K562 (cell line): Measurements from ENCODE around the gene C17orf114.

Experiments used
- ATAC-seq: fragments of 200-7000 bp; cut with Tn5 transposase; 3 replicates; pipeline ENCODE4 v1.9.1; 2020; ENCODE audit warnings: moderate library complexity
- BruUV-seq: library from RNA; stranded (reverse); fragments of 400-500 nt; replicated peaks from 2 replicates; lab custom pipeline; 2021; lab: Mats Ljungman, UMichigan
- CTCF ChIA-PET: fragments of 300-600 bp; formaldehyde crosslinking; extraction: SDS; loops from one replicate; lab custom pipeline; 2021; ENCODE audit warnings: low intra/inter-chr PET ratio; lab: Yijun Ruan, JAX
- POLR2A ChIA-PET: fragments of 300-600, 350-650 bp; sonication (Branson Sonifier 250); formaldehyde crosslinking; extraction: SDS; loops from one replicate; lab custom pipeline; 2021; ENCODE audit warnings: antibody characterized with exemption, inconsistent platforms; lab: Yijun Ruan, JAX
- DNase-seq, 4 experiments: peaks; one replicate each; pipeline versions ENCODE4 v3.0.0 to v3.0.0-alpha.2; 2011 to 2018; ENCODE audit warnings: low spot score in 3 of 4, mixed read lengths in 3 of 4; ENCODE audit errors: extremely low read depth in 1 of 4
- FAIRE-seq: peaks from 2 replicates; lab custom pipeline; 2011; peaks lifted over from hg19 to GRCh38; lab: Jason Lieb, UNC
- H2AFZ ChIP-seq: 2 replicates; pipeline ENCODE4 v1.6.0; 2011; ENCODE audit warnings: low read depth, low read length, control low read depth, inconsistent platforms
- H3K27ac ChIP-seq: fragments of 200-600 bp; 3 replicates; pipeline ENCODE4 v1.8.0; 2011; ENCODE audit warnings: low read depth, mild to moderate bottlenecking, control low read depth, inconsistent platforms, low read length, moderate library complexity, mixed read lengths; ENCODE audit errors: extremely low read depth
- H3K27me3 ChIP-seq, 2 experiments: fragments of 300-600 bp in 1 of 2; 2 replicates in 1 of 2; 3 replicates in 1 of 2; pipeline versions ENCODE4 v1.6.0 to v1.8.0; 2011; ENCODE audit warnings: inconsistent platforms in 2 of 2, low read length in 2 of 2, mild to moderate bottlenecking in 1 of 2, mixed read lengths in 1 of 2, moderate library complexity in 1 of 2; ENCODE audit not compliant: control insufficient read depth in 2 of 2, insufficient read depth in 2 of 2
- H3K36me3 ChIP-seq: fragments of 300-600 bp; 3 replicates; pipeline ENCODE4 v1.8.0; 2011; ENCODE audit warnings: mild to moderate bottlenecking, low read length, inconsistent platforms; ENCODE audit not compliant: control insufficient read depth, insufficient read depth
- H3K4me1 ChIP-seq, 2 experiments: fragments of 200-600 bp in 1 of 2; replicated peaks in 1 of 2; 2 replicates in 1 of 2; 3 replicates in 1 of 2; pipeline versions ENCODE4 v1.5.1 to v1.8.0; 2011; ENCODE audit warnings: inconsistent platforms in 2 of 2, low read length in 2 of 2, mild to moderate bottlenecking in 1 of 2, mixed read lengths in 1 of 2, moderate library complexity in 1 of 2; ENCODE audit not compliant: control insufficient read depth in 2 of 2, insufficient read depth in 2 of 2
- H3K4me2 ChIP-seq: 2 replicates; pipeline ENCODE4 v1.6.1; 2011; ENCODE audit warnings: low read length, control low read depth, inconsistent platforms, mixed read lengths; ENCODE audit not compliant: insufficient read depth
- H3K4me3 ChIP-seq: fragments of 200-600 bp; sonication (generic), shearing (Covaris generic); 2 replicates; pipeline ENCODE4 v1.5.1; 2016; ENCODE audit warnings: control low read depth, inconsistent platforms
- H3K79me2 ChIP-seq: fragments of 200-600 bp; 3 replicates; pipeline ENCODE4 v1.8.0; 2011; ENCODE audit warnings: low read length, inconsistent platforms; ENCODE audit not compliant: control insufficient read depth, insufficient read depth
- H3K9ac ChIP-seq, 2 experiments: 2 replicates each; pipeline versions ENCODE4 v1.6.0 to v1.6.1; 2011; ENCODE audit warnings: low read depth in 2 of 2, low read length in 2 of 2, control low read depth in 1 of 2, inconsistent platforms in 1 of 2, mild to moderate bottlenecking in 1 of 2, mixed read lengths in 1 of 2; ENCODE audit not compliant: insufficient read depth in 1 of 2
- H3K9me1 ChIP-seq: one replicate; pipeline ENCODE4 v1.6.0; 2011; ENCODE audit warnings: inconsistent platforms, mild to moderate bottlenecking, low read length, moderate library complexity; ENCODE audit not compliant: control insufficient read depth, insufficient read depth
- H3K9me3 ChIP-seq: replicated peaks from 2 replicates; pipeline ENCODE4 v1.5.1; 2011; ENCODE audit warnings: low read depth, low read length, inconsistent platforms; ENCODE audit not compliant: control insufficient read depth, insufficient read depth
- H4K20me1 ChIP-seq: replicated peaks from 2 replicates; pipeline ENCODE4 v1.6.1; 2011; ENCODE audit warnings: low read length, inconsistent platforms, mixed read lengths; ENCODE audit not compliant: control insufficient read depth, insufficient read depth
- BRCA1 ChIP-seq, 2 experiments: fragments of 450-650 bp in 1 of 2; sonication (generic) in 1 of 2; formaldehyde crosslinking in 1 of 2; IDR thresholded peaks; 2 replicates each; pipeline versions ENCODE4 v1.5.0 to v1.6.1; 2017 to 2020; ENCODE audit warnings: mild to moderate bottlenecking in 1 of 2, missing genetic modification reagents in 1 of 2
- BRF2 ChIP-seq: IDR thresholded peaks from 3 replicates; pipeline ENCODE4 v1.6.1; 2011; ENCODE audit warnings: borderline replicate concordance, mild to moderate bottlenecking; ENCODE audit not compliant: insufficient read length, insufficient read depth
- CSDE1 ChIP-seq, 2 experiments: fragments of 450-650 bp; IDR thresholded peaks; 2 replicates each; pipeline ENCODE4 v1.6.1; 2016; ENCODE audit warnings: mild to moderate bottlenecking in 1 of 2
- ELF1 ChIP-seq: fragments of 200-800 bp; sonication (Bioruptor generic); IDR thresholded peaks from 2 replicates; pipeline ENCODE4 v1.6.1; 2016; ENCODE audit warnings: missing genetic modification characterization, missing compliant biosample characterization
- EP300 ChIP-seq: IDR thresholded peaks from 2 replicates; pipeline ENCODE4 v1.6.1; 2012; ENCODE audit warnings: low read length, improper control_type of control experiment
- NFIX ChIP-seq: fragments of 250-450 bp; sonication (Bioruptor Pico); IDR thresholded peaks from 2 replicates; pipeline ENCODE4 v1.4.0; 2020; ENCODE audit warnings: low read depth, mild to moderate bottlenecking, moderate library complexity
- RBM14 ChIP-seq: fragments of 200-400 bp; formaldehyde crosslinking; IDR thresholded peaks from 2 replicates; pipeline ENCODE4 v1.6.1; 2018; ENCODE audit warnings: low read depth, mild to moderate bottlenecking, low read length, moderate library complexity, borderline replicate concordance; ENCODE audit not compliant: insufficient read depth
- SAFB2 ChIP-seq: fragments of 200-400 bp; formaldehyde crosslinking; IDR thresholded peaks from 2 replicates; pipeline ENCODE4 v1.6.1; 2018; ENCODE audit warnings: borderline replicate concordance, low read length, low read depth, moderate library complexity; ENCODE audit not compliant: severe bottlenecking
- SNIP1 ChIP-seq: fragments of 450-650 bp; IDR thresholded peaks from 2 replicates; pipeline ENCODE4 v1.7.1; 2017; ENCODE audit warnings: low read depth, mild to moderate bottlenecking
- STAT5B ChIP-seq: fragments of 250-450 bp; sonication (Bioruptor Pico); IDR thresholded peaks from 2 replicates; pipeline ENCODE4 v1.8.0; 2021; ENCODE audit warnings: mild to moderate bottlenecking, inconsistent platforms
- XRCC3 ChIP-seq: fragments of 450-650 bp; IDR thresholded peaks from 2 replicates; pipeline ENCODE4 v1.6.1; 2017; ENCODE audit warnings: mild to moderate bottlenecking, moderate library complexity
- ZNF561 ChIP-seq: fragments of 450-650 bp; formaldehyde crosslinking; conservative IDR thresholded peaks from 2 replicates; pipeline ENCODE4 v1.4.0; 2020; ENCODE audit warnings: mild to moderate bottlenecking, moderate library complexity
- WGBS: fragments of 100-300 bp; shearing (Covaris generic); methylation state at CpG from one replicate; pipeline ENCODE4 v1.1.6; 2016; ENCODE audit warnings: low coverage, mixed read lengths; ENCODE audit not compliant: insufficient coverage; ENCODE audit errors: missing lambda C conversion rate; 5-methylcytosine and 5-hydroxymethylcytosine counted together
- in situ Hi-C: fragments of 300-500 bp; cut with MboI; formaldehyde crosslinking; loops from 4 replicates; pipeline ENCODE4 v1.15.0; 2018; ENCODE audit warnings: inconsistent platforms, mixed read lengths
- intact Hi-C: fragments of 100-400 bp; cut with micrococcal nuclease; formaldehyde crosslinking; loops from 2 replicates; pipeline ENCODE4 v1.14.2; 2022

C17orf114 gene

GRCh38 chr17:4786516-4786915 lies 15.6 kb downstream of the C17orf114 start:
- Histone ChIP-seq H3K9ac (no peak overlapping the region), H3K79me2 (peaks cover 6% of the 10 kb centered on the region; the same call in 2 of the 3 replicates), H2AFZ (no peak overlapping the region), H3K36me3 (no peaks in the 10 kb centered on the region), H3K9me1 (no peaks in the 10 kb centered on the region), H4K20me1 (no peaks in the 10 kb centered on the region), H3K9me3 (no peaks in the 10 kb centered on the region), H3K4me3 (no peak overlapping the region), H3K4me2 (no peak overlapping the region), H3K4me1 (peaks cover 0 to 38% of the 10 kb centered on the region in 2 experiments; a peak in 3 of 5 replicates), H3K27me3 (peaks cover 6 to 21% of the 10 kb centered on the region in 2 experiments; a peak in 3 of 5 replicates), H3K27ac (no peak overlapping the region)
- intact Hi-C loops (loop anchor here (2.0 kb wide), 1 partner anchor 96 kb away; no protein-coding TSS in a partner anchor), in situ Hi-C loops (no loop called here)
- FAIRE-seq = no peak
- ATAC-seq = no peak
- no peak for DNase-seq
- TF ChIP-seq RBM14 = no peak
- TF ChIP-seq STAT5B (CRISPR knock-in tag) = no peak
- no peak for TF ChIP-seq BRF2
- no peak for TF ChIP-seq NFIX (CRISPR knock-in tag)
- TF ChIP-seq SNIP1 = no peak
- no peak for TF ChIP-seq XRCC3
- TF ChIP-seq BRCA1 (IDR thresholded peaks at IDR 0.05) = no peak
- no peak for TF ChIP-seq BRCA1 (CRISPR knock-in tag; IDR thresholded peaks at IDR 0.05)
- TF ChIP-seq SAFB2 = no peak
- TF ChIP-seq ZNF561 = no peak
- no peak for TF ChIP-seq EP300
- TF ChIP-seq ELF1 (tag) = no peak
- TF ChIP-seq CSDE1 (IDR thresholded peaks at IDR 0.05) = no peak
- no TSS peak for BruUV-seq
- 10% methylated on average over 6 of the region's 6 CpGs for WGBS
- ChIA-PET POLR2A (interaction anchor here (0.6 kb wide), 1 partner anchor 16 kb away, joined by 4 read pairs; no protein-coding TSS in a partner anchor), CTCF (interaction anchor here (1.2 kb wide), 1 partner anchor 103 kb away, joined by 5 read pairs; no protein-coding TSS in a partner anchor)
